Large intestine (tissue), 3 donors: ENCODE measurements around the gene CARD18. TPM values are rescaled to one million over a fixed set of nuclear protein-coding genes. Genes with fewer than 3 reads are reported as not detected.

Source experiments
- DNase-seq, 2 donors: peaks; one replicate each; pipeline versions ENCODE4 v3.0.0 to v3.0.0-alpha.2; 2013
- H3K27ac ChIP-seq: one replicate; pipeline ENCODE4 v1.5.1; 2013; ENCODE audit warnings: low read length
- H3K27me3 ChIP-seq: 2 replicates; pipeline ENCODE4 v1.6.1; 2013; ENCODE audit warnings: low read length; ENCODE audit not compliant: control insufficient read depth, insufficient read depth
- H3K36me3 ChIP-seq: 2 replicates; pipeline ENCODE4 v1.6.1; 2013; ENCODE audit warnings: low read length; ENCODE audit not compliant: control insufficient read depth, insufficient read depth
- H3K4me1 ChIP-seq: one replicate; pipeline ENCODE4 v1.6.1; 2013; ENCODE audit warnings: low read length; ENCODE audit not compliant: control insufficient read depth, insufficient read depth
- H3K4me3 ChIP-seq: one replicate; pipeline ENCODE4 v1.5.1; 2013; ENCODE audit warnings: low read length
- H3K9me3 ChIP-seq: one replicate; pipeline ENCODE4 v1.6.1; 2013; ENCODE audit warnings: mild to moderate bottlenecking, low read depth, low read length, moderate library complexity; ENCODE audit not compliant: control insufficient read depth
- WGBS: methylation state at CpG from one replicate; pipeline ENCODE4 v1.1.5; 2013; ENCODE audit warnings: low lambda C conversion rate; ENCODE audit not compliant: insufficient coverage; 5-methylcytosine and 5-hydroxymethylcytosine counted together
- polyA plus RNA-seq: library from polyadenylated mRNA; unstranded; fragments of 120-200 nt; gene quantifications from one replicate; pipeline ENCODE4 v1.2.1, GENCODE V29; 2013

CARD18 gene
- polyA plus RNA-seq, 1 donor, result not detected

GRCh38 chr11:105137286-105137685 lies 2.3 kb downstream of the CARD18 start:
- Histone ChIP-seq H3K27ac (no peak overlapping the region), H3K4me3 (no peak overlapping the region), H3K36me3 (no peaks in the 10 kb centered on the region), H3K27me3 (no peaks in the 10 kb centered on the region), H3K4me1 (no peaks in the 10 kb centered on the region), H3K9me3 (no peaks in the 10 kb centered on the region)
- DNase-seq, result no peak
- no CpG with 5 or more reads among the region's 1 CpG for WGBS

- Histone ChIP-seq H3K36me3 (no peaks in the 10 kb centered on the region), H3K9me3 (no peaks in the 10 kb centered on the region), H3K27ac (no peak overlapping the region), H3K4me3 (no peak overlapping the region), H3K4me1 (no peaks in the 10 kb centered on the region), H3K27me3 (no peaks in the 10 kb centered on the region)
- DNase-seq, result no peak
- WGBS, result 100% methylated on average over 1 of the region's 4 CpGs
These were observed 3.7 kb downstream of the CARD18 start for GRCh38 chr11:105135883-105136282.

- Histone ChIP-seq H3K9me3 (no peaks in the 10 kb centered on the region), H3K36me3 (no peaks in the 10 kb centered on the region), H3K27ac (no peak overlapping the region), H3K27me3 (no peaks in the 10 kb centered on the region), H3K4me3 (no peak overlapping the region), H3K4me1 (no peaks in the 10 kb centered on the region)
- DNase-seq, result no peak
- WGBS, result 78% methylated on average over 3 of the region's 8 CpGs
These were observed 6.7 kb downstream of the CARD18 start for GRCh38 chr11:105132716-105133511.

GRCh38 chr11:105130189-105130813 lies 9.3 kb downstream of the CARD18 start:
- Histone ChIP-seq H3K27me3 (no peaks in the 10 kb centered on the region), H3K4me1 (no peaks in the 10 kb centered on the region), H3K4me3 (no peak overlapping the region), H3K36me3 (no peaks in the 10 kb centered on the region), H3K27ac (no peak overlapping the region), H3K9me3 (peaks cover 4% of the 10 kb centered on the region)
- WGBS, result no CpG with 5 or more reads among the region's 3 CpGs
- no peak for DNase-seq

- no peak overlapping the region for H3K27ac ChIP-seq
- H3K4me1 ChIP-seq, result no peaks in the 10 kb centered on the region
- DNase-seq, result no peak
- no peaks in the 10 kb centered on the region for H3K36me3 ChIP-seq
- no peaks in the 10 kb centered on the region for H3K27me3 ChIP-seq
- H3K4me3 ChIP-seq, result no peak overlapping the region
- WGBS, result no CpG with 5 or more reads among the region's 2 CpGs
- H3K9me3 ChIP-seq, result peaks cover 4% of the 10 kb centered on the region
These were observed 14.8 kb downstream of the CARD18 start for GRCh38 chr11:105124756-105125155.

- Histone ChIP-seq H3K36me3 (no peaks in the 10 kb centered on the region), H3K4me3 (no peak overlapping the region), H3K27me3 (no peaks in the 10 kb centered on the region), H3K27ac (no peak overlapping the region), H3K4me1 (peaks cover 10% of the 10 kb centered on the region), H3K9me3 (no peaks in the 10 kb centered on the region)
- no CpG with 5 or more reads among the region's 13 CpGs for WGBS
- no peak for DNase-seq
These were observed 28.2 kb downstream of the CARD18 start for GRCh38 chr11:105111145-105111944.

GRCh38 chr11:105110688-105111030 lies 28.9 kb downstream of the CARD18 start:
- Histone ChIP-seq H3K27ac (peak overlapping the region; percentile 71), H3K4me3 (no peak overlapping the region), H3K36me3 (no peaks in the 10 kb centered on the region), H3K9me3 (no peaks in the 10 kb centered on the region), H3K4me1 (peaks cover 10% of the 10 kb centered on the region), H3K27me3 (no peaks in the 10 kb centered on the region)
- WGBS, result 52% methylated on average over 2 of the region's 2 CpGs
- DNase-seq, result peak in 1 of 2 donors; percentile 37

- no peaks in the 10 kb centered on the region for H3K36me3 ChIP-seq
- H3K4me3 ChIP-seq, result peak overlapping the region; percentile 23
- H3K27ac ChIP-seq, result peak overlapping the region; percentile 71
- WGBS, result 62% methylated on average over 2 of the region's 8 CpGs
- no peaks in the 10 kb centered on the region for H3K9me3 ChIP-seq
- H3K4me1 ChIP-seq, result peaks cover 10% of the 10 kb centered on the region
- DNase-seq, result peak; percentile 16 to 74
- no peaks in the 10 kb centered on the region for H3K27me3 ChIP-seq
These were observed 29.5 kb downstream of the CARD18 start for GRCh38 chr11:105109855-105110687.

GRCh38 chr11:105109321-105109720 lies 30.2 kb downstream of the CARD18 start:
- H3K27me3 ChIP-seq, result no peaks in the 10 kb centered on the region
- H3K36me3 ChIP-seq, result no peaks in the 10 kb centered on the region
- no CpG with 5 or more reads among the region's 1 CpG for WGBS
- no peak overlapping the region for H3K27ac ChIP-seq
- no peak overlapping the region for H3K4me3 ChIP-seq
- no peaks in the 10 kb centered on the region for H3K9me3 ChIP-seq
- DNase-seq, result no peak
- H3K4me1 ChIP-seq, result peaks cover 10% of the 10 kb centered on the region

GRCh38 chr11:105108247-105108646 lies 31.3 kb downstream of the CARD18 start:
- DNase-seq, result no peak
- no peaks in the 10 kb centered on the region for H3K36me3 ChIP-seq
- no peaks in the 10 kb centered on the region for H3K9me3 ChIP-seq
- H3K4me1 ChIP-seq, result peaks cover 10% of the 10 kb centered on the region
- 100% methylated on average over 1 of the region's 1 CpG for whole genome bisulfite sequencing
- no peaks in the 10 kb centered on the region for H3K27me3 ChIP-seq
- H3K4me3 ChIP-seq, result no peak overlapping the region
- H3K27ac ChIP-seq, result no peak overlapping the region
